GM19438 (cell line): ENCODE results near the gene NDUFB11.

Experiments
- ATAC-seq: cut with Tn5 transposase; IDR thresholded peaks from one replicate; pipeline ENCODE4 v1.9.1; 2021; ENCODE audit warnings: low read depth; ENCODE audit not compliant: unreplicated experiment

Gene NDUFB11

GRCh38 chrX:47175588-47175980 lies 31.1 kb upstream of the NDUFB11 start:
- ATAC-seq, result no peak

GRCh38 chrX:47174846-47175587 lies 30.5 kb upstream of the NDUFB11 start:
- no peak for ATAC-seq

- ATAC-seq, result no peak
Observed at GRCh38 chrX:47174376-47174775, 29.9 kb upstream of the NDUFB11 start.

GRCh38 chrX:47172971-47173792 lies 28.7 kb upstream of the NDUFB11 start:
- ATAC-seq, result no peak

- no peak for ATAC-seq
Observed at GRCh38 chrX:47172549-47172948, 28.0 kb upstream of the NDUFB11 start.

- no peak for ATAC-seq
Observed at GRCh38 chrX:47171996-47172395, 27.5 kb upstream of the NDUFB11 start.

- ATAC-seq, result no peak
Observed at GRCh38 chrX:47170861-47171692, 26.6 kb upstream of the NDUFB11 start.

- ATAC-seq, result no peak
Observed at GRCh38 chrX:47169726-47170515, 25.4 kb upstream of the NDUFB11 start.

GRCh38 chrX:47169273-47169672 lies 24.8 kb upstream of the NDUFB11 start:
- no peak for ATAC-seq

- ATAC-seq, result no peak
Observed at GRCh38 chrX:47168495-47169073, 24.1 kb upstream of the NDUFB11 start.

- no peak for ATAC-seq
Observed at GRCh38 chrX:47166126-47166525, 21.6 kb upstream of the NDUFB11 start.

GRCh38 chrX:47164420-47164819 lies 19.9 kb upstream of the NDUFB11 start:
- ATAC-seq, result no peak

GRCh38 chrX:47162927-47163583 lies 18.6 kb upstream of the NDUFB11 start:
- ATAC-seq, result no peak

- ATAC-seq, result no peak
Observed at GRCh38 chrX:47160781-47161180, 16.3 kb upstream of the NDUFB11 start.

GRCh38 chrX:47158781-47159180 lies 14.3 kb upstream of the NDUFB11 start:
- no peak for ATAC-seq

GRCh38 chrX:47158131-47158530 lies 13.6 kb upstream of the NDUFB11 start:
- no peak for ATAC-seq

- no peak for ATAC-seq
Observed at GRCh38 chrX:47156611-47157520, 12.4 kb upstream of the NDUFB11 start.

GRCh38 chrX:47151435-47151834 lies 6.9 kb upstream of the NDUFB11 start:
- no peak for ATAC-seq
